ENCODE measurements around the gene SLC38A11. TPM values are rescaled to one million over a fixed set of nuclear protein-coding genes. Genes with fewer than 3 reads are reported as not detected.

The SLC38A11 gene
- total and polyA plus RNA-seq, 10 of the 15 experiments (the other 5 are each of a cell fraction or from before 2014, with no cell fraction given) = not detected

- Histone ChIP-seq H3K4me1 (ENCODE audit: control insufficient read depth, insufficient read depth, low read length) (no peaks in the 10 kb centered on the region), H3K27ac (ENCODE audit: control insufficient read depth, insufficient read depth) (no peak overlapping the region), H4K20me1 (ENCODE audit: control insufficient read depth, insufficient read depth) (no peaks in the 10 kb centered on the region), H2AFZ (ENCODE audit: control insufficient read depth, low read depth, low read length) (no peak overlapping the region), H3K9ac (ENCODE audit: control insufficient read depth, insufficient read depth, low read length) (no peak overlapping the region), H3K4me3 (no peak overlapping the region), H3K79me2 (ENCODE audit: control insufficient read depth, insufficient read depth, low read length) (no peaks in the 10 kb centered on the region), H3K36me3 (ENCODE audit: control insufficient read depth in 2 of 2, insufficient read depth in 2 of 2, low read length in 1 of 2) (no peaks in the 10 kb centered on the region), H3K27me3 (replicated peaks in 1 of 2; ENCODE audit: control insufficient read depth in 2 of 2, insufficient read depth in 2 of 2, low read length in 1 of 2) (no peaks in the 10 kb centered on the region), H3K4me2 (ENCODE audit: control insufficient read depth, insufficient read depth) (no peak overlapping the region), H3K9me3 (replicated peaks; ENCODE audit: control insufficient read depth, insufficient read depth, low read length) (no peaks in the 10 kb centered on the region)
- intact Hi-C loops (cut with micrococcal nuclease; ENCODE audit: unreplicated experiment) = no loop called here
- ATAC-seq (no peak), DNase-seq (ENCODE audit: low read depth, low spot score) (no peak), FAIRE-seq (no peak)
- no peak for TF ChIP-seq RB1 (IDR thresholded peaks at IDR 0.05; ENCODE audit: borderline replicate concordance)
- TF ChIP-seq SPI1 (IDR thresholded peaks at IDR 0.05; ENCODE audit: borderline replicate concordance, insufficient read depth, low read depth, low read length) = no peak
- no peak for TF ChIP-seq TAF1 (IDR thresholded peaks at IDR 0.05; ENCODE audit: borderline replicate concordance, low read depth, low read length)
- TF ChIP-seq, protein P1, sequence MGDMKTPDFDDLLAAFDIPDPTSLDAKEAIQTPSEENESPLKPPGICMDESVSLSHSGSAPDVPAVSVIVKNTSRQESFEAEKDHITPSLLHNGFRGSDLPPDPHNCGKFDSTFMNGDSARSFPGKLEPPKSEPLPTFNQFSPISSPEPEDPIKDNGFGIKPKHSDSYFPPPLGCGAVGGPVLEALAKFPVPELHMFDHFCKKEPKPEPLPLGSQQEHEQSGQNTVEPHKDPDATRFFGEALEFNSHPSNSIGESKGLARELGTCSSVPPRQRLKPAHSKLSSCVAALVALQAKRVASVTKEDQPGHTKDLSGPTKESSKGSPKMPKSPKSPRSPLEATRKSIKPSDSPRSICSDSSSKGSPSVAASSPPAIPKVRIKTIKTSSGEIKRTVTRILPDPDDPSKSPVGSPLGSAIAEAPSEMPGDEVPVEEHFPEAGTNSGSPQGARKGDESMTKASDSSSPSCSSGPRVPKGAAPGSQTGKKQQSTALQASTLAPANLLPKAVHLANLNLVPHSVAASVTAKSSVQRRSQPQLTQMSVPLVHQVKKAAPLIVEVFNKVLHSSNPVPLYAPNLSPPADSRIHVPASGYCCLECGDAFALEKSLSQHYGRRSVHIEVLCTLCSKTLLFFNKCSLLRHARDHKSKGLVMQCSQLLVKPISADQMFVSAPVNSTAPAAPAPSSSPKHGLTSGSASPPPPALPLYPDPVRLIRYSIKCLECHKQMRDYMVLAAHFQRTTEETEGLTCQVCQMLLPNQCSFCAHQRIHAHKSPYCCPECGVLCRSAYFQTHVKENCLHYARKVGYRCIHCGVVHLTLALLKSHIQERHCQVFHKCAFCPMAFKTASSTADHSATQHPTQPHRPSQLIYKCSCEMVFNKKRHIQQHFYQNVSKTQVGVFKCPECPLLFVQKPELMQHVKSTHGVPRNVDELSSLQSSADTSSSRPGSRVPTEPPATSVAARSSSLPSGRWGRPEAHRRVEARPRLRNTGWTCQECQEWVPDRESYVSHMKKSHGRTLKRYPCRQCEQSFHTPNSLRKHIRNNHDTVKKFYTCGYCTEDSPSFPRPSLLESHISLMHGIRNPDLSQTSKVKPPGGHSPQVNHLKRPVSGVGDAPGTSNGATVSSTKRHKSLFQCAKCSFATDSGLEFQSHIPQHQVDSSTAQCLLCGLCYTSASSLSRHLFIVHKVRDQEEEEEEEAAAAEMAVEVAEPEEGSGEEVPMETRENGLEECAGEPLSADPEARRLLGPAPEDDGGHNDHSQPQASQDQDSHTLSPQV (IDR thresholded peaks at IDR 0.05) = no peak
- TF ChIP-seq ZNF217 (IDR thresholded peaks at IDR 0.05) = no peak
- ChIA-PET CTCF (no interaction called here), RAD21 (ENCODE audit: unreplicated experiment) (no interaction called here), SMC1A (ENCODE audit: uncharacterized antibody, unreplicated experiment) (interaction anchor here (0.5 to 0.9 kb wide), 2 partner anchors 16 to 43 kb away, joined by 3 to 4 read pairs; no protein-coding TSS in a partner anchor), POLR2A (no interaction called here)
- 25% methylated on average over 4 of the region's 5 CpGs for WGBS (ENCODE audit: insufficient coverage, insufficient replicate concordance, low lambda C conversion rate, missing lambda C conversion rate)
- in situ Hi-C loops (cut with MboI) = no loop called here
- BruUV-seq (replicated peaks) = no TSS peak
These were observed 19.9 kb downstream of the SLC38A11 start for GRCh38 chr2:164935118-164936101.
